ENCODE data around the gene KCNF1.

- TF ChIP-seq CTCF (IDR thresholded peaks at IDR 0.05): no peak
- TF ChIP-seq POLR2AphosphoS5 (IDR thresholded peaks at IDR 0.05): no peak
Observed at GRCh38 chr2:10926191-10926820, 14.6 kb downstream of the KCNF1 start.
